ENCODE data around the gene BYSL. TPM values are rescaled to one million over a fixed set of nuclear protein-coding genes. Genes with fewer than 3 reads are reported as not detected.
A peak's percentile ranks its signal among the peaks of the same experiment; 100 is the strongest.

The BYSL gene
- total RNA-seq, 1 donor from 2014 or later = 11.5 TPM

- H3K4me1 Mint-ChIP-seq = peaks cover 49% of the 10 kb centered on the region
- H3K27ac Mint-ChIP-seq = peak overlapping the region; percentile 97
- Histone ChIP-seq H3K9ac (no peak overlapping the region), H3K79me2 (ENCODE audit: low read depth) (no peaks in the 10 kb centered on the region), H3K4me2 (peak overlapping the region; percentile 59), H3K9me3 (ENCODE audit: low read depth) (no peaks in the 10 kb centered on the region), H3K4me1 (peaks cover 27% of the 10 kb centered on the region), H4K20me1 (ENCODE audit: low read depth) (peaks cover 10% of the 10 kb centered on the region), H3K27me3 (no peaks in the 10 kb centered on the region), H3K4me3 (no peak overlapping the region), H3K36me3 (no peaks in the 10 kb centered on the region), H3K27ac (peak overlapping the region; percentile 68), H2AFZ (replicated peaks) (no peak overlapping the region), H3F3A (ENCODE audit: low read depth) (peaks cover 20% of the 10 kb centered on the region)
- peak; percentile 90 for DNase-seq (ENCODE audit: low spot score)
- peaks cover 5% of the 10 kb centered on the region for H3K27me3 Mint-ChIP-seq (ENCODE audit: insufficient read depth, low read depth)
- H3K4me3 Mint-ChIP-seq = peak overlapping the region; percentile 60
- no peaks in the 10 kb centered on the region for H3K9me3 Mint-ChIP-seq
- H3K36me3 Mint-ChIP-seq = no peaks in the 10 kb centered on the region
- TF ChIP-seq EZH2 (IDR thresholded peaks at IDR 0.05) (no peak), EZH2phosphoT487 (IDR thresholded peaks at IDR 0.05) (no peak), CTCF (IDR thresholded peaks at IDR 0.05) (no peak)
Measured at GRCh38 chr6:41965429-41966213, 44.3 kb downstream of the BYSL start.

- Mint-ChIP-seq H3K9me3 (no peaks in the 10 kb centered on the region), H3K36me3 (no peaks in the 10 kb centered on the region), H3K4me1 (peaks cover 49% of the 10 kb centered on the region), H3K4me3 (no peak overlapping the region), H3K27me3 (ENCODE audit: insufficient read depth, low read depth) (peaks cover 8% of the 10 kb centered on the region), H3K27ac (peak overlapping the region; percentile 38)
- no peak overlapping the region for H3K4me3 ChIP-seq
- no peaks in the 10 kb centered on the region for H3K36me3 ChIP-seq
- H2AFZ ChIP-seq (replicated peaks) = no peak overlapping the region
- peaks cover 27% of the 10 kb centered on the region for H3K4me1 ChIP-seq
- peak overlapping the region; percentile 59 for H3K4me2 ChIP-seq
- H3K79me2 ChIP-seq (ENCODE audit: low read depth) = no peaks in the 10 kb centered on the region
- no peak overlapping the region for H3K27ac ChIP-seq
- peaks cover 20% of the 10 kb centered on the region for H3F3A ChIP-seq (ENCODE audit: low read depth)
- TF ChIP-seq EZH2phosphoT487 (IDR thresholded peaks at IDR 0.05) (no peak), EZH2 (IDR thresholded peaks at IDR 0.05) (no peak), CTCF (IDR thresholded peaks at IDR 0.05) (no peak)
- no peak for DNase-seq (ENCODE audit: low spot score)
- H3K27me3 ChIP-seq = no peaks in the 10 kb centered on the region
- peaks cover 10% of the 10 kb centered on the region for H4K20me1 ChIP-seq (ENCODE audit: low read depth)
- H3K9me3 ChIP-seq (ENCODE audit: low read depth) = no peaks in the 10 kb centered on the region
- no peak overlapping the region for H3K9ac ChIP-seq
Measured at GRCh38 chr6:41966214-41966920, 45.1 kb downstream of the BYSL start.

- H3K4me2 ChIP-seq = peak overlapping the region; percentile 29
- Mint-ChIP-seq H3K36me3 (no peaks in the 10 kb centered on the region), H3K9me3 (no peaks in the 10 kb centered on the region), H3K27ac (no peak overlapping the region), H3K4me1 (peaks cover 46% of the 10 kb centered on the region), H3K27me3 (ENCODE audit: insufficient read depth, low read depth) (peaks cover 8% of the 10 kb centered on the region), H3K4me3 (no peak overlapping the region)
- TF ChIP-seq EZH2phosphoT487 (IDR thresholded peaks at IDR 0.05) = no peak
- no peak for TF ChIP-seq CTCF (IDR thresholded peaks at IDR 0.05)
- no peak for TF ChIP-seq EZH2 (IDR thresholded peaks at IDR 0.05)
- H3K27ac ChIP-seq = no peak overlapping the region
- no peak overlapping the region for H2AFZ ChIP-seq (replicated peaks)
- H3F3A ChIP-seq (ENCODE audit: low read depth) = peaks cover 20% of the 10 kb centered on the region
- DNase-seq (ENCODE audit: low spot score) = peak; percentile 22
- H3K4me3 ChIP-seq = no peak overlapping the region
- peaks cover 27% of the 10 kb centered on the region for H3K4me1 ChIP-seq
- H3K9me3 ChIP-seq (ENCODE audit: low read depth) = no peaks in the 10 kb centered on the region
- H3K27me3 ChIP-seq = no peaks in the 10 kb centered on the region
- H4K20me1 ChIP-seq (ENCODE audit: low read depth) = peaks cover 10% of the 10 kb centered on the region
- H3K9ac ChIP-seq = no peak overlapping the region
- H3K36me3 ChIP-seq = no peaks in the 10 kb centered on the region
- H3K79me2 ChIP-seq (ENCODE audit: low read depth) = no peaks in the 10 kb centered on the region
Measured at GRCh38 chr6:41966961-41967311, 45.6 kb downstream of the BYSL start.
